Measurements from ENCODE around the gene PCDHA1. TPM values are rescaled to one million over a fixed set of nuclear protein-coding genes. Genes with fewer than 3 reads are reported as not detected.
"Not testable (repeated sequence)": the region's sequence is repeated elsewhere in the genome, so short reads cannot be mapped to it uniquely, and the experiment has no call there.

Gene PCDHA1
- total RNA-seq, 8 experiments from 2014 or later, result 0.22 to 1.7 (median 0.68) TPM

- H3K4me1 ChIP-seq (replicated peaks in 1 of 2); H3K4me3 ChIP-seq; H3K27ac ChIP-seq; ATAC-seq (replicated peaks in 6 of 8): not testable (repeated sequence)
- in situ Hi-C loops (cut with MboI; ENCODE audit: low pct_unique_long_range_greater_than_20kb in 2 of 9, low sequenced_read_pairs in 9 of 9, unreplicated experiment in 9 of 9), result loop anchor here in 1 of 9 experiments (25.0 kb wide), 2 partner anchors 214 to 739 kb away; no protein-coding TSS in a partner anchor
- WGBS, 10 experiments, result 53 to 100% (median 96%) methylated on average over 1 to 23 of the region's 48 CpGs; no CpG with 5 or more reads in 3 of the 10 experiments
Observed at GRCh38 chr5:140822969-140823368, 37.0 kb downstream of the PCDHA1 start.

- no peak for ATAC-seq (replicated peaks in 6 of 8)
- in situ Hi-C loops (cut with MboI; ENCODE audit: low pct_unique_long_range_greater_than_20kb in 2 of 9, low sequenced_read_pairs in 9 of 9, unreplicated experiment in 9 of 9), result loop anchor here in 1 of 9 experiments (25.0 kb wide), 2 partner anchors 214 to 739 kb away; no protein-coding TSS in a partner anchor
- 80 to 100% (median 91%) methylated on average over 2 to 12 of the region's 38 CpGs; no CpG with 5 or more reads in 6 of the 10 experiments for WGBS, 10 experiments
Observed at GRCh38 chr5:140823475-140823874, 37.5 kb downstream of the PCDHA1 start.

GRCh38 chr5:140827704-140828361 is 41.9 kb downstream of the PCDHA1 start, which contains the start of gene PCDHA6:
PCDHA6 (plus strand) TSS chr5:140827960; CDS start chr5:140828092, 132 bp downstream.
- 0 to 96% (median 78%) methylated on average over 6 to 25 of the region's 27 CpGs; no CpG with 5 or more reads in 1 of the 10 experiments for WGBS, 10 experiments
- Histone ChIP-seq H3K4me1 (replicated peaks in 1 of 2) (no peaks in the 10 kb centered on the region), H3K4me3 (peak within 1 kb of the TSS in 1 of 5 donors; percentile 1), H3K27ac (no peak within 1 kb of the TSS)
- in situ Hi-C loops (cut with MboI; ENCODE audit: low pct_unique_long_range_greater_than_20kb in 2 of 9, low sequenced_read_pairs in 9 of 9, unreplicated experiment in 9 of 9), result no loop called here
- ATAC-seq (replicated peaks in 6 of 8), result peak in 2 of 8 experiments; percentile 47 to 76

More at GRCh38 chr5:140823475-140823874, 37.5 kb downstream of the PCDHA1 start:
- H3K4me1 ChIP-seq (replicated peaks in 1 of 2), result no peaks in the 10 kb centered on the region
- no peak overlapping the region for H3K4me3 ChIP-seq
- H3K27ac ChIP-seq, result no peak overlapping the region

- in situ Hi-C loops (cut with MboI; ENCODE audit: low pct_unique_long_range_greater_than_20kb in 2 of 9, low sequenced_read_pairs in 9 of 9, unreplicated experiment in 9 of 9), result no loop called here
- ATAC-seq (replicated peaks in 6 of 8), result peak in 1 of 8 experiments; percentile 24
- Histone ChIP-seq H3K4me1 (replicated peaks in 1 of 2) (no peaks in the 10 kb centered on the region), H3K27ac (no peak overlapping the region), H3K4me3 (peak overlapping the region in 1 of 5 donors; percentile 1)
- 0 to 96% (median 93%) methylated on average over 1 to 5 of the region's 18 CpGs; no CpG with 5 or more reads in 6 of the 10 experiments for WGBS, 10 experiments
Observed at GRCh38 chr5:140828362-140828737, 42.4 kb downstream of the PCDHA1 start.

- H3K27ac ChIP-seq; ATAC-seq (replicated peaks in 6 of 8); in situ Hi-C loops (cut with MboI; ENCODE audit: low pct_unique_long_range_greater_than_20kb in 2 of 9, low sequenced_read_pairs in 9 of 9, unreplicated experiment in 9 of 9); H3K4me1 ChIP-seq (replicated peaks in 1 of 2); H3K4me3 ChIP-seq: not testable (repeated sequence)
- WGBS, 10 experiments, result 30 to 99% (median 77%) methylated on average over 1 to 55 of the region's 106 CpGs; no CpG with 5 or more reads in 1 of the 10 experiments
Observed at GRCh38 chr5:140829511-140830501, 43.9 kb downstream of the PCDHA1 start.

GRCh38 chr5:140833993-140834392 is 48.1 kb downstream of the PCDHA1 start, which contains the start of gene PCDHA7:
PCDHA7 (plus strand) TSS chr5:140834269; CDS start chr5:140834384, 115 bp downstream.
- ATAC-seq (replicated peaks in 6 of 8), result no peak
- no peak within 1 kb of the TSS for H3K4me3 ChIP-seq
- no peak within 1 kb of the TSS for H3K27ac ChIP-seq
- 8 to 100% (median 70%) methylated on average over 1 to 8 of the region's 8 CpGs for whole genome bisulfite sequencing, 10 experiments
- in situ Hi-C loops (cut with MboI; ENCODE audit: low pct_unique_long_range_greater_than_20kb in 2 of 9, low sequenced_read_pairs in 9 of 9, unreplicated experiment in 9 of 9), result no loop called here
- no peaks in the 10 kb centered on the region for H3K4me1 ChIP-seq (replicated peaks in 1 of 2)

GRCh38 chr5:140834439-140835008 is 48.6 kb downstream of the PCDHA1 start:
- H3K4me3 ChIP-seq; ATAC-seq (replicated peaks in 6 of 8); H3K27ac ChIP-seq; in situ Hi-C loops (cut with MboI; ENCODE audit: low pct_unique_long_range_greater_than_20kb in 2 of 9, low sequenced_read_pairs in 9 of 9, unreplicated experiment in 9 of 9); H3K4me1 ChIP-seq (replicated peaks in 1 of 2): not testable (repeated sequence)
- 29 to 100% (median 88%) methylated on average over 1 to 10 of the region's 38 CpGs; no CpG with 5 or more reads in 6 of the 10 experiments for WGBS, 10 experiments

GRCh38 chr5:140835622-140836510 is 49.9 kb downstream of the PCDHA1 start:
- in situ Hi-C loops (cut with MboI; ENCODE audit: low pct_unique_long_range_greater_than_20kb in 2 of 9, low sequenced_read_pairs in 9 of 9, unreplicated experiment in 9 of 9), result no loop called here
- no peaks in the 10 kb centered on the region for H3K4me1 ChIP-seq (replicated peaks in 1 of 2)
- ATAC-seq (replicated peaks in 6 of 8), result no peak
- no peak overlapping the region for H3K4me3 ChIP-seq
- 40 to 100% (median 95%) methylated on average over 3 to 39 of the region's 103 CpGs; no CpG with 5 or more reads in 1 of the 10 experiments for WGBS, 10 experiments
- no peak overlapping the region for H3K27ac ChIP-seq

- Histone ChIP-seq H3K4me1 (replicated peaks in 1 of 2) (no peaks in the 10 kb centered on the region), H3K4me3 (no peak within 1 kb of the TSS), H3K27ac (no peak within 1 kb of the TSS)
- in situ Hi-C loops (cut with MboI; ENCODE audit: low pct_unique_long_range_greater_than_20kb in 2 of 9, low sequenced_read_pairs in 9 of 9, unreplicated experiment in 9 of 9), result no loop called here
- ATAC-seq (replicated peaks in 6 of 8), result no peak
- 7 to 92% (median 77%) methylated on average over 2 to 15 of the region's 47 CpGs for WGBS, 10 experiments
Observed at GRCh38 chr5:140840978-140841962, 55.3 kb downstream of the PCDHA1 start, which contains the start of gene PCDHA8. PCDHA8 (plus strand) TSS chr5:140841187; CDS start chr5:140841322, 135 bp downstream.

- ATAC-seq (replicated peaks in 6 of 8), result no peak
Observed at GRCh38 chr5:140842798-140843733, 57.1 kb downstream of the PCDHA1 start.

More at GRCh38 chr5:140842798-140843733, 57.1 kb downstream of the PCDHA1 start:
- WGBS, 10 experiments, result 20 to 96% (median 85%) methylated on average over 1 to 15 of the region's 87 CpGs; no CpG with 5 or more reads in 3 of the 10 experiments
- H3K27ac ChIP-seq, result no peak overlapping the region
- in situ Hi-C loops (cut with MboI; ENCODE audit: low pct_unique_long_range_greater_than_20kb in 2 of 9, low sequenced_read_pairs in 9 of 9, unreplicated experiment in 9 of 9), result no loop called here
- no peaks in the 10 kb centered on the region for H3K4me1 ChIP-seq (replicated peaks in 1 of 2)
- no peak overlapping the region for H3K4me3 ChIP-seq
